Measurements from ENCODE around the gene FAIM2. TPM values are rescaled to one million over a fixed set of nuclear protein-coding genes. Genes with fewer than 3 reads are reported as not detected.

FAIM2 gene
- total RNA-seq, 1 donor from 2014 or later = not detected

- no peak for TF ChIP-seq CTCF (conservative IDR thresholded peaks at IDR 0.05; ENCODE audit: low read depth, low read length)
- no peak overlapping the region for H3K4me3 ChIP-seq (ENCODE audit: low read depth, low read length)
- DNase-seq (ENCODE audit: low read depth) = no peak
Observed at GRCh38 chr12:49902399-49903350, 1.0 kb downstream of the FAIM2 start.

- no peak overlapping the region for H3K4me3 ChIP-seq (ENCODE audit: low read depth, low read length)
- TF ChIP-seq CTCF (conservative IDR thresholded peaks at IDR 0.05; ENCODE audit: low read depth, low read length) = no peak
- no peak for DNase-seq (ENCODE audit: low read depth)
Observed at GRCh38 chr12:49901986-49902385, 1.7 kb downstream of the FAIM2 start.

GRCh38 chr12:49901026-49901425, 2.7 kb downstream of the FAIM2 start:
- no peak for DNase-seq (ENCODE audit: low read depth)
- TF ChIP-seq CTCF (conservative IDR thresholded peaks at IDR 0.05; ENCODE audit: low read depth, low read length) = no peak
- H3K4me3 ChIP-seq (ENCODE audit: low read depth, low read length) = no peak overlapping the region

GRCh38 chr12:49900371-49900770, 3.3 kb downstream of the FAIM2 start:
- H3K4me3 ChIP-seq (ENCODE audit: low read depth, low read length) = no peak overlapping the region
- TF ChIP-seq CTCF (conservative IDR thresholded peaks at IDR 0.05; ENCODE audit: low read depth, low read length) = no peak

GRCh38 chr12:49899921-49900320, 3.8 kb downstream of the FAIM2 start:
- no peak overlapping the region for H3K4me3 ChIP-seq (ENCODE audit: low read depth, low read length)
- no peak for TF ChIP-seq CTCF (conservative IDR thresholded peaks at IDR 0.05; ENCODE audit: low read depth, low read length)
- DNase-seq (ENCODE audit: low read depth) = no peak

More at GRCh38 chr12:49900371-49900770, 3.3 kb downstream of the FAIM2 start:
- no peak for DNase-seq (ENCODE audit: low read depth)

GRCh38 chr12:49899286-49899843, 4.3 kb downstream of the FAIM2 start:
- no peak overlapping the region for H3K4me3 ChIP-seq (ENCODE audit: low read depth, low read length)
- no peak for DNase-seq (ENCODE audit: low read depth)
- TF ChIP-seq CTCF (conservative IDR thresholded peaks at IDR 0.05; ENCODE audit: low read depth, low read length) = no peak
